Ascending aorta (tissue), 2 donors: ENCODE measurements around the gene GRPEL1. TPM values are rescaled to one million over a fixed set of nuclear protein-coding genes. Genes with fewer than 3 reads are reported as not detected.
A peak's percentile ranks its signal among the peaks of the same experiment; 100 is the strongest.

Experiments used
- DNase-seq, 2 donors: peaks; one replicate each; pipeline ENCODE4 v3.0.0-alpha.2; 2019; ENCODE audit warnings: low spot score in 2 of 2
- H3K27ac ChIP-seq, 2 donors: fragments of 200-600 bp; sonication (generic); one replicate each; pipeline ENCODE4 v1.5.1; 2016 to 2017; ENCODE audit warnings: mild to moderate bottlenecking in 1 of 2
- H3K27me3 ChIP-seq: fragments of 200-600 bp; sonication (generic); one replicate; pipeline ENCODE4 v1.5.1; 2017
- H3K36me3 ChIP-seq, 2 donors: fragments of 200-600 bp; sonication (generic); one replicate each; pipeline ENCODE4 v1.5.1; 2016
- H3K4me1 ChIP-seq, 2 donors: fragments of 200-600 bp; sonication (generic); one replicate each; pipeline ENCODE4 v1.5.1; 2016 to 2017; ENCODE audit warnings: mild to moderate bottlenecking in 1 of 2
- H3K4me3 ChIP-seq, 2 donors: fragments of 200-600 bp; sonication (generic); one replicate each; pipeline ENCODE4 v1.5.1; 2016 to 2017; ENCODE audit warnings: mild to moderate bottlenecking in 1 of 2
- H3K9me3 ChIP-seq, 2 donors: fragments of 200-600 bp; sonication (generic); one replicate each; pipeline ENCODE4 v1.5.1; 2016
- intact Hi-C: fragments of 100-400 bp; cut with DNase I; formaldehyde crosslinking; loops from one replicate; pipeline ENCODE4 v1.15.1; 2023
- total RNA-seq: library from RNA; depleted of rRNA; stranded (reverse); fragments of >200 nt; gene quantifications from one replicate; pipeline ENCODE4 v1.1.0, GENCODE V29; 2016
- TF ChIP-seq, protein P1 (sequence below), 3 experiments: fragments of 200-600 bp in 2 of 3; fragments of 450-650 bp in 1 of 3; sonication (generic) in 2 of 3; IDR thresholded peaks; one replicate each; pipeline ENCODE4 v1.5.1; 2016 to 2019; ENCODE audit warnings: antibody characterized with exemption in 3 of 3, mild to moderate bottlenecking in 1 of 3, moderate library complexity in 1 of 3

The GRPEL1 gene
- total RNA-seq, 1 donor from 2014 or later = 42.5 TPM

DNA sequence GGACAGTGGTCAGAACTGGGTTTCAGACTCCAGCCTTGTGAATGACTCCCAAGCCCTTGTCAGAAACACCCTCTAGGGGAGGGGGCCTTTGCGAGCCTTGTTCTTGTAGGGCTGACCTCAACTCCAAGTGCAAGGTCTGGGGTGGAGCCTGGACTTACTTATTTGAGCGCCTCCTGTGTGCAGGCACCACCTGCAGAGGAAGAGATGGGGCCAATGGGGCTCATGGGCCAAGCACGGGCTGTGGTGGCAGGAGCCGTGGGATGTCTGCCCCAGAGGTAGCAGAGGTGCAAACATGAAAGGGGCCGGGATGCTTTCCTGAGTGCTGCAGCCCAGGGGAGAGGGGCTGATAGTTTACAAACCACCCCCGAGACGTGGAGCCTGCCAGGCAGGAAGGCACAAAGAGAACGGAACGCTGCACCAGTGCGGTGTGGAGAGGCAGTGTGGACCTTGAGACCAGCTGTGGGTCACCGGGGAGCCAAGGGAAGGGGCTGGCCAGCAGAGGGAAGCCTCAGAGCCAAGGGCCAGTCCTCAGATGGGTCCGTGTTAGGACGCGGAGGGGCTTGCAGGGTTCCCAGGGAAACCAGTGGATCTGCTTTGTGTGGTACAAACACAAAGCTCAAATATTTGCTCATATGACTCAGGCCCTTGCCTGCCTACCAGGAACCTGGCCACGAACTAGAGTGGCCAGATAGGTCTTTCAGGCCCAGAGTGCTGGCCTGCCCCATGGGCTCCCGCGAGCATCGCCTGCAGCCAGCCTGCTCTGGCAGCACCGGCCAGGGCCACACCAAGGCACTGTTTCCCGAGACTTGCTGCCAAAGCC, 33.4 kb downstream of the GRPEL1 start:
- TF ChIP-seq, protein P1, sequence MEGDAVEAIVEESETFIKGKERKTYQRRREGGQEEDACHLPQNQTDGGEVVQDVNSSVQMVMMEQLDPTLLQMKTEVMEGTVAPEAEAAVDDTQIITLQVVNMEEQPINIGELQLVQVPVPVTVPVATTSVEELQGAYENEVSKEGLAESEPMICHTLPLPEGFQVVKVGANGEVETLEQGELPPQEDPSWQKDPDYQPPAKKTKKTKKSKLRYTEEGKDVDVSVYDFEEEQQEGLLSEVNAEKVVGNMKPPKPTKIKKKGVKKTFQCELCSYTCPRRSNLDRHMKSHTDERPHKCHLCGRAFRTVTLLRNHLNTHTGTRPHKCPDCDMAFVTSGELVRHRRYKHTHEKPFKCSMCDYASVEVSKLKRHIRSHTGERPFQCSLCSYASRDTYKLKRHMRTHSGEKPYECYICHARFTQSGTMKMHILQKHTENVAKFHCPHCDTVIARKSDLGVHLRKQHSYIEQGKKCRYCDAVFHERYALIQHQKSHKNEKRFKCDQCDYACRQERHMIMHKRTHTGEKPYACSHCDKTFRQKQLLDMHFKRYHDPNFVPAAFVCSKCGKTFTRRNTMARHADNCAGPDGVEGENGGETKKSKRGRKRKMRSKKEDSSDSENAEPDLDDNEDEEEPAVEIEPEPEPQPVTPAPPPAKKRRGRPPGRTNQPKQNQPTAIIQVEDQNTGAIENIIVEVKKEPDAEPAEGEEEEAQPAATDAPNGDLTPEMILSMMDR (IDR thresholded peaks at IDR 0.05) = no peak
- H3K9me3 ChIP-seq = no peaks in the 10 kb centered on the region
- DNase-seq = no peak
- intact Hi-C loops = no loop called here
- H3K27me3 ChIP-seq = no peaks in the 10 kb centered on the region
- H3K36me3 ChIP-seq = peaks cover 28 to 29% of the 10 kb centered on the region in 2 donors
- peak overlapping the region in 1 of 2 donors; percentile 45 for H3K27ac ChIP-seq
- no peaks in the 10 kb centered on the region for H3K4me1 ChIP-seq
- H3K4me3 ChIP-seq = no peak overlapping the region

DNA sequence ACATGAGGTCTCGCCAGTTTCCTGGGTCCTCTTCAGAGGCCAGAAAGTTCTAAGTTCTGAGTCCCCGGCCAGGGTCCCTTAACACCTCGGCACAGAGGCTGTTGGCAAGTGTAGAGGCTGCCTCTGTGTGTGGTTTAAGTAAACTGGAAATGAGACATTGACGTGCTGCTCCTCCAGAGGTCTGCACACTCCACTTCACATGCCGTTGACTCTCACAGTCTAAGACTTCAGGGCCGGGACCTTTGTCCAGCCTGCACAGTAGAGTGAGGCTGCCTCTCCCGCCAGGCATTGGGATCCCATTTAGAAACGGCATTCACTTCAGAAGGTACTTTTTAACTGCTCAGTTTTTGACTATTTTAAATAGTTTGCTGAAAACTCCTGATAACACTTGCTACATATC, 35.3 kb downstream of the GRPEL1 start:
- TF ChIP-seq, protein P1 (IDR thresholded peaks at IDR 0.05) = no peak
- no peaks in the 10 kb centered on the region for H3K27me3 ChIP-seq
- no peaks in the 10 kb centered on the region for H3K4me1 ChIP-seq
- no peak for DNase-seq
- no peak overlapping the region for H3K4me3 ChIP-seq
- intact Hi-C loops = no loop called here
- no peak overlapping the region for H3K27ac ChIP-seq
- H3K36me3 ChIP-seq = peaks cover 31 to 39% of the 10 kb centered on the region in 2 donors
- no peaks in the 10 kb centered on the region for H3K9me3 ChIP-seq

DNA sequence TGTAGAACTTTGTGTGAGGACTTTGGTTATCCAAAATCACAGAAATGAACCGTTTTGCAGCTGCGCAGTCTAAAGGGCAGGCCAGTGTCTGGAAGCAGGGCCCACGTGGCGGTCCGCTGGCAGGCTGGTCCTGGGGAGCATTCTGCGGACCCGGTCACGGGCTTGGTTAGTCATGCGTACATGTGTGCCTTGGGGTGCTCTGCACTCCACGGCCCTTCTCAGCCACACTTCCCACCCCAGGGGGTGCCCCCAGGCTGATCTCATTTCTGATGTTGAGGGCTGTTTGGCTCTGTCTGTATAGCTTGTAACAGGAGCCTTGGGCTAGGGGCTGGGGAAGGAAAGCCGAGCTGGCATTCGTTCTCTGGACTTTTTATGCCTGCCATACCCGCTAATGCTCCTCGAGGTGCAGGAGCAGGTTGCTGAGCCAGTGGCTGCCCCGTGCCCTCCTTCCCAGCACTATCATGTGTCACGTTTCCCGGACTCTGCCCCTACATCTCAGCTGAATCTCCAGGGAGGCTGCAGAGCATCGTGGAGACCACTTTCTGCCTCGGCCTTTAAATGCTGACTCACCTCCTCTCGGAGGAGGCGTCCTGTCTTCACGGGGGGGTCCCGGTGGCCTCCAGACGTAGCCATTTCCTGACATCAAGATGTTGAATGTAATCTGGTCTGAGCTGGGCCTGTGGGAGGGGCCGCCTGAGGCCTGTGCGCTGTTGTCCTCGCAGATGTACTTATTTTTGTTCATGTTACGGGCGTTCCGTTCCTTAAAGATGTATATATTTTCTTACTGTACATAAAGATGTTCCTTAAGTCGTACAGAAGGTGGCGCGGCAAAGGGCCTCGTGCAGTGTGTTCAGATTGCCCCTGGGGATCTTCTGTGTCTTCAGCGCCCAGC, 36.1 kb downstream of the GRPEL1 start:
- intact Hi-C loops = no loop called here
- H3K36me3 ChIP-seq = peaks cover 33 to 42% of the 10 kb centered on the region in 2 donors
- H3K9me3 ChIP-seq = no peaks in the 10 kb centered on the region
- TF ChIP-seq, protein P1 (IDR thresholded peaks at IDR 0.05) = no peak
- H3K27me3 ChIP-seq = no peaks in the 10 kb centered on the region
- DNase-seq = no peak
- no peaks in the 10 kb centered on the region for H3K4me1 ChIP-seq
- H3K27ac ChIP-seq = no peak overlapping the region
- no peak overlapping the region for H3K4me3 ChIP-seq

DNA sequence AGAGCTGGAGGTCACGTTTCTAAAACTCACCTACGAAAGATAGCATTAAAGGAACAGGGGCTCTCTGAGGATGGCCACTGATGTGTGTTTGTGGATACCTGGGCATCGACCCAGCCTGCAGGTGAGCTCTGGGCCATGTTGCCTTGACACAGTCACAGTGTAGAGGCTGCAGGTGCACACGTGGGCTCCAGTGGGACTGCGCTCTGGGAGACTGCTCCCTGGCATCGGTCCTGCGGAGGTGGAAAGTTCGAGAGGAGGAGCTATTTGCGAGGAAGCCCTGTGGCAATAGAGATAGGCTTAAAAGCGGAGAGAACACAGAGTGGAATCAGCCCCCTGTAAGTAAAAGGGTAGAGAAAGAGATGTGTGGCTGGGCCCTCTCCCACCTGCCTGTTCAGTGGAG, 37.0 kb downstream of the GRPEL1 start:
- Histone ChIP-seq H3K9me3 (no peaks in the 10 kb centered on the region), H3K36me3 (peaks cover 38 to 51% of the 10 kb centered on the region in 2 donors), H3K4me3 (no peak overlapping the region), H3K27me3 (no peaks in the 10 kb centered on the region), H3K4me1 (no peaks in the 10 kb centered on the region), H3K27ac (no peak overlapping the region)
- no peak for DNase-seq
- TF ChIP-seq, protein P1 (IDR thresholded peaks at IDR 0.05) = no peak
- intact Hi-C loops = no loop called here

DNA sequence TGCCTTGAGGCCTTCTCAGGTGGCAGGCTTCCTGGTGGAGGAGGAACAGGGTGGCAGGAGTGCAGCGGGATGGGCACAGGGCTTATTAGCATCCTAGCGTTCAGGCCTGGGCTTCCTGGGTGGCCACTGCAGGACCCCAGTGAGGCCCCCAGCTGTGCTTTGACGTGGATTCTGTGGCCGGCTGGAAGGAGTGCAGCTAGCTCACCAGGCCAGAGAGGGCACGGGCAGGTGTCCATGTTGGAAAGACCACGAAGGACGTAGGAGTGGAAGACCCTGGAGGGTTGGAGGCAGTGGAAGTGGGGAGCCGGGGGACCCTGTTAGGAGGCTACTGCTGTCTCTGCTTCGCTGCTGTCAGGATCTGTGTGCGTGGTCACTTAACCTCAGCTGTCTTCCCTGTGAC, 37.9 kb downstream of the GRPEL1 start:
- no peak for DNase-seq
- intact Hi-C loops = no loop called here
- Histone ChIP-seq H3K4me3 (no peak overlapping the region), H3K27ac (no peak overlapping the region), H3K36me3 (peaks cover 45 to 60% of the 10 kb centered on the region in 2 donors), H3K4me1 (no peaks in the 10 kb centered on the region), H3K9me3 (no peaks in the 10 kb centered on the region), H3K27me3 (no peaks in the 10 kb centered on the region)
- TF ChIP-seq, protein P1 (IDR thresholded peaks at IDR 0.05) = no peak
